ENCODE results near the gene COL28A1.

GRCh38 chr7:7354674-7355073 is 181.0 kb downstream of the COL28A1 start:
- TF ChIP-seq CTCF (IDR thresholded peaks at IDR 0.05; ENCODE audit: insufficient read depth, low read length, poor library complexity, severe bottlenecking) (no peak), EZH2phosphoT487 (conservative IDR thresholded peaks at IDR 0.05; ENCODE audit: low read length) (no peak)

Data from SU-DHL-6 (cell line).